Astrocyte (in vitro differentiated cells and primary cell): ENCODE measurements around the gene TBC1D24.

Experiments
- EZH2 ChIP-seq: IDR thresholded peaks from 2 replicates; pipeline ENCODE4 v1.6.1; 2012; ENCODE audit warnings: mild to moderate bottlenecking, low read length, inconsistent platforms; ENCODE audit not compliant: insufficient read depth
- TF ChIP-seq, protein P1 (sequence below): IDR thresholded peaks from 2 replicates; pipeline ENCODE4 v1.5.1; 2011; ENCODE audit warnings: low read depth, mild to moderate bottlenecking, inconsistent platforms, low read length, moderate library complexity; ENCODE audit not compliant: insufficient read depth

DNA sequence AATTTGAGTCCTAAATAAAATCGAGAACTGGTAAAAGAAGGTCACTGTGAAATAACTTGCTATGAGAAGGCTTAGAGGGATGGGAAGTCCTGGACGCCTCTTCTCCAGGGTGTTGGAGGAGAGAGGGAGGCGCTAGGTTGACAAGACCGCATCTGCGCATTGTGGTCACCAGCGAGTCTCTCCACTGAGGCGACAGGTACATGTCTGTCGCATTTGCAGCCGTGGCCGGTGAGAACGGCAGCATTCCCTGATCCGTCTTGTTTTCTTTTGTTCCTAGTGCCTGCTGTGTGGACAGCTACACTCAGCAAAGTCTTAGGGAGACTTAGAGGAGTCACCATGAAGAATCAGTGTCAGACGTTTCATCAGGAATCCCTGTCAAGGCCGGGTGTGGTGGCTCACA lies 30.8 kb downstream of the TBC1D24 start:
- TF ChIP-seq, protein P1, sequence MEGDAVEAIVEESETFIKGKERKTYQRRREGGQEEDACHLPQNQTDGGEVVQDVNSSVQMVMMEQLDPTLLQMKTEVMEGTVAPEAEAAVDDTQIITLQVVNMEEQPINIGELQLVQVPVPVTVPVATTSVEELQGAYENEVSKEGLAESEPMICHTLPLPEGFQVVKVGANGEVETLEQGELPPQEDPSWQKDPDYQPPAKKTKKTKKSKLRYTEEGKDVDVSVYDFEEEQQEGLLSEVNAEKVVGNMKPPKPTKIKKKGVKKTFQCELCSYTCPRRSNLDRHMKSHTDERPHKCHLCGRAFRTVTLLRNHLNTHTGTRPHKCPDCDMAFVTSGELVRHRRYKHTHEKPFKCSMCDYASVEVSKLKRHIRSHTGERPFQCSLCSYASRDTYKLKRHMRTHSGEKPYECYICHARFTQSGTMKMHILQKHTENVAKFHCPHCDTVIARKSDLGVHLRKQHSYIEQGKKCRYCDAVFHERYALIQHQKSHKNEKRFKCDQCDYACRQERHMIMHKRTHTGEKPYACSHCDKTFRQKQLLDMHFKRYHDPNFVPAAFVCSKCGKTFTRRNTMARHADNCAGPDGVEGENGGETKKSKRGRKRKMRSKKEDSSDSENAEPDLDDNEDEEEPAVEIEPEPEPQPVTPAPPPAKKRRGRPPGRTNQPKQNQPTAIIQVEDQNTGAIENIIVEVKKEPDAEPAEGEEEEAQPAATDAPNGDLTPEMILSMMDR: no peak
- TF ChIP-seq EZH2: no peak
